GM23338 (cell line): Measurements from ENCODE around the gene OTOP2. TPM values are rescaled to one million over a fixed set of nuclear protein-coding genes. Genes with fewer than 3 reads are reported as not detected.

ENCODE experiments used
- ATAC-seq: fragments of 200-7000 bp; cut with Tn5 transposase; 3 replicates; pipeline ENCODE4 v1.9.1; 2020
- DNase-seq: peaks from one replicate; pipeline ENCODE4 v3.0.0-alpha.2; 2015; ENCODE audit warnings: low spot score
- H2AFZ ChIP-seq: fragments of 200-600 bp; sonication (generic); 2 replicates; pipeline ENCODE4 v1.8.0; 2016; ENCODE audit warnings: antibody characterized with exemption, mild to moderate bottlenecking, moderate library complexity
- H3F3A ChIP-seq: fragments of 200-600 bp; sonication (generic); replicated peaks from 2 replicates; pipeline ENCODE4 v1.8.0; 2017; ENCODE audit warnings: antibody characterized with exemption, mixed run types, low read depth
- H3K27ac ChIP-seq: fragments of 200-600 bp; sonication (generic); 2 replicates; pipeline ENCODE4 v1.6.1; 2016; ENCODE audit warnings: low read depth
- H3K27me3 ChIP-seq: fragments of 200-600 bp; sonication (generic); 2 replicates; pipeline ENCODE4 v1.8.0; 2016; ENCODE audit warnings: mild to moderate bottlenecking, mixed run types, moderate library complexity; ENCODE audit not compliant: insufficient read depth
- H3K36me3 ChIP-seq: fragments of 200-600 bp; sonication (generic); 2 replicates; pipeline ENCODE4 v1.8.0; 2016; ENCODE audit warnings: mild to moderate bottlenecking; ENCODE audit not compliant: insufficient read depth
- H3K4me1 ChIP-seq: fragments of 200-600 bp; sonication (generic); 2 replicates; pipeline ENCODE4 v1.8.0; 2016; ENCODE audit warnings: mild to moderate bottlenecking, moderate library complexity; ENCODE audit not compliant: insufficient read depth
- H3K4me2 ChIP-seq: fragments of 200-600 bp; sonication (generic); 2 replicates; pipeline ENCODE4 v1.7.1; 2017; ENCODE audit warnings: mixed run types
- H3K4me3 ChIP-seq: fragments of 200-600 bp; sonication (generic); 2 replicates; pipeline ENCODE4 v1.6.1; 2016; ENCODE audit warnings: mixed run types
- H3K79me2 ChIP-seq: fragments of 200-600 bp; sonication (generic); replicated peaks from 2 replicates; pipeline ENCODE4 v1.8.0; 2017; ENCODE audit warnings: mild to moderate bottlenecking; ENCODE audit not compliant: insufficient read depth
- H3K9me2 ChIP-seq: fragments of 200-600 bp; sonication (generic); 2 replicates; pipeline ENCODE4 v1.8.0; 2017; ENCODE audit not compliant: insufficient read depth
- H4K20me1 ChIP-seq: fragments of 200-600 bp; sonication (generic); replicated peaks from 2 replicates; pipeline ENCODE4 v1.8.0; 2017; ENCODE audit warnings: mild to moderate bottlenecking; ENCODE audit not compliant: insufficient read depth
- H3K27ac Mint-ChIP-seq: 2 replicates; pipeline ENCODE4 v1.8.0; 2020; ENCODE audit warnings: inconsistent platforms, mild to moderate bottlenecking, moderate library complexity, mixed read lengths
- H3K27me3 Mint-ChIP-seq: 3 replicates; pipeline ENCODE4 v1.8.0; 2022; ENCODE audit warnings: low read depth, mild to moderate bottlenecking, moderate library complexity, mixed read lengths, inconsistent platforms; ENCODE audit not compliant: insufficient read depth, poor library complexity
- H3K36me3 Mint-ChIP-seq: 3 replicates; pipeline ENCODE4 v1.8.0; 2021; ENCODE audit warnings: low read depth, mild to moderate bottlenecking, inconsistent platforms, moderate library complexity, mixed read lengths
- H3K4me1 Mint-ChIP-seq: 3 replicates; pipeline ENCODE4 v1.8.0; 2020; ENCODE audit warnings: mild to moderate bottlenecking, inconsistent platforms, mixed read lengths
- H3K4me3 Mint-ChIP-seq: 3 replicates; pipeline ENCODE4 v1.8.0; 2021; ENCODE audit warnings: moderate library complexity, mild to moderate bottlenecking, inconsistent platforms, mixed read lengths
- H3K9me3 Mint-ChIP-seq: 3 replicates; pipeline ENCODE4 v1.8.0; 2020; ENCODE audit warnings: moderate library complexity, mild to moderate bottlenecking, inconsistent platforms, mixed read lengths
- ETS1 ChIP-seq: IDR thresholded peaks from 2 replicates; pipeline ENCODE4 v1.6.1; 2016; ENCODE audit warnings: antibody characterized with exemption
- EZH2 ChIP-seq: fragments of 200-600 bp; sonication (generic); IDR thresholded peaks from one replicate; pipeline ENCODE4 v1.8.0; 2017; ENCODE audit warnings: antibody characterized with exemption, mild to moderate bottlenecking, low read depth; ENCODE audit not compliant: unreplicated experiment
- REST ChIP-seq: IDR thresholded peaks from one replicate; pipeline ENCODE4 v1.6.1; 2018; ENCODE audit warnings: antibody characterized with exemption; ENCODE audit not compliant: unreplicated experiment
- STAT1 ChIP-seq: IDR thresholded peaks from one replicate; pipeline ENCODE4 v1.6.1; 2016; ENCODE audit warnings: antibody characterized with exemption; ENCODE audit not compliant: unreplicated experiment
- ZNF114 ChIP-seq: fragments of 250-450 bp; sonication (Bioruptor Pico); IDR thresholded peaks from 2 replicates; pipeline ENCODE4 v1.5.0; 2020; ENCODE audit warnings: mild to moderate bottlenecking, moderate library complexity
- polyA plus RNA-seq: library from polyadenylated mRNA; unstranded; fragments of >200 nt; fragmentation: Nextera tagmentation; extraction: Ambion mirVana; gene quantifications from 2 replicates; pipeline ENCODE4 v1.2.1, GENCODE V29; 2016
- total RNA-seq: library from RNA; depleted of rRNA; stranded (reverse); fragments of >200 nt; shearing (Covaris generic); gene quantifications from 2 replicates; pipeline ENCODE4 v1.2.3, GENCODE V29; 2014
- TF ChIP-seq, protein P1 (sequence below): fragments of 250-450 bp; sonication (Bioruptor Pico); IDR thresholded peaks from 2 replicates; pipeline ENCODE4 v1.5.0; 2020; ENCODE audit warnings: mild to moderate bottlenecking, moderate library complexity

OTOP2 gene
- total and polyA plus RNA-seq, 2 experiments from 2014 or later, result not detected

DNA sequence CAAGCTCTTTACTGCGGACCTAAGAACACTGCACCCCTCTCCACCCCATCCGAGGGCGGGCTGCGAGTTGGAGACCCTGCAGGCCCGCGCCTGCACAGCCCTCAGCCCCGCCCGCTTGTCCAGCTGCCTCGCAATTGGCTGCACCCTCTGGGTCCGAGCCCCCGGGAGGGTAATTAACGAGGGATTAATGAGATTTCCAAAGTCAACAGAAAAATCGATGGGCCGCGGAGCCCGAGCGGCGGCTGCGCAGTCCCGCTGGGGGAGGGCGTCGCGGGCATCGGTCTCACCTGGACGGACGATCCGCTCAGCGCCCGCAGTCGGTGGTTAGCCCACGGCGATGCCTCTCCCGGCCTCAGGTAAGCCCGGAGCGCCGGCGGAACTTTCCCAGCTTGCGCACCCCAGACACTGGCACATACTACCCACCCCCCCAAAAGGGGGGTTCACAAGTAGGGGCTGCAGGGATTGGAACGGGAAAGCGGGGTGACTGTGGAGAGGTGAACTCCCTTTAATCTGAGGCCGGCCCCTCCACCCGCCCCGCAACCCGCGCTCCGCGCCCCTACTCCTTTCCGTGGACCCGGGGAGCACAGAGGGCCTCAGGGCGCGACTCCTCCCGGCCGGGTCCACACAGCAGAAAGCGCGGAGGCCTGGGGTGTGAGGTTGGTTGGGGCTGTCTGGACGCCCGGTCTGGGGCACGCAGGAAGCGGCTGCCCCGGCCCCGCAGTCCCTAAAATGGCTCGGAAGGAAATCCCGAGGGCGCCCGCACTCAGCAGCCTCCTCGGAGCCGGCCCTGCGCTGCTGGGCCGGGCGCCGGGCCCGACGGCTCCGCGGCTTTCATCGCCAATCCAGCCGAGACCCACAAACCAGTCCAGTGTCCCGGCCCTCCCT, 11.8 kb downstream of the OTOP2 start, which contains the start of gene OTOP3:
TSS of gene OTOP3 (plus strand) at position 314 of the 885 bp plus-strand sequence. CDS start at position 338, 24 bp downstream.
- no peaks in the 10 kb centered on the region for H3F3A ChIP-seq
- no peaks in the 10 kb centered on the region for H3K36me3 ChIP-seq
- ATAC-seq (peak; percentile 69), DNase-seq (peak; percentile 65)
- no peak within 1 kb of the TSS for H3K27ac ChIP-seq
- H3K27me3 ChIP-seq, result peaks cover 77% of the 10 kb centered on the region
- H3K9me3 Mint-ChIP-seq, result no peaks in the 10 kb centered on the region
- peak within 1 kb of the TSS; percentile 94 for H2AFZ ChIP-seq
- H3K9me2 ChIP-seq, result no peaks in the 10 kb centered on the region
- H3K36me3 Mint-ChIP-seq, result no peaks in the 10 kb centered on the region
- no peaks in the 10 kb centered on the region for H4K20me1 ChIP-seq
- H3K27me3 Mint-ChIP-seq, result peaks cover 60% of the 10 kb centered on the region
- TF ChIP-seq EZH2, result peak; percentile 68
- no peak for TF ChIP-seq ZNF114 (CRISPR knock-in tag)
- no peak for TF ChIP-seq STAT1
- TF ChIP-seq ETS1, result no peak
- TF ChIP-seq, protein P1, sequence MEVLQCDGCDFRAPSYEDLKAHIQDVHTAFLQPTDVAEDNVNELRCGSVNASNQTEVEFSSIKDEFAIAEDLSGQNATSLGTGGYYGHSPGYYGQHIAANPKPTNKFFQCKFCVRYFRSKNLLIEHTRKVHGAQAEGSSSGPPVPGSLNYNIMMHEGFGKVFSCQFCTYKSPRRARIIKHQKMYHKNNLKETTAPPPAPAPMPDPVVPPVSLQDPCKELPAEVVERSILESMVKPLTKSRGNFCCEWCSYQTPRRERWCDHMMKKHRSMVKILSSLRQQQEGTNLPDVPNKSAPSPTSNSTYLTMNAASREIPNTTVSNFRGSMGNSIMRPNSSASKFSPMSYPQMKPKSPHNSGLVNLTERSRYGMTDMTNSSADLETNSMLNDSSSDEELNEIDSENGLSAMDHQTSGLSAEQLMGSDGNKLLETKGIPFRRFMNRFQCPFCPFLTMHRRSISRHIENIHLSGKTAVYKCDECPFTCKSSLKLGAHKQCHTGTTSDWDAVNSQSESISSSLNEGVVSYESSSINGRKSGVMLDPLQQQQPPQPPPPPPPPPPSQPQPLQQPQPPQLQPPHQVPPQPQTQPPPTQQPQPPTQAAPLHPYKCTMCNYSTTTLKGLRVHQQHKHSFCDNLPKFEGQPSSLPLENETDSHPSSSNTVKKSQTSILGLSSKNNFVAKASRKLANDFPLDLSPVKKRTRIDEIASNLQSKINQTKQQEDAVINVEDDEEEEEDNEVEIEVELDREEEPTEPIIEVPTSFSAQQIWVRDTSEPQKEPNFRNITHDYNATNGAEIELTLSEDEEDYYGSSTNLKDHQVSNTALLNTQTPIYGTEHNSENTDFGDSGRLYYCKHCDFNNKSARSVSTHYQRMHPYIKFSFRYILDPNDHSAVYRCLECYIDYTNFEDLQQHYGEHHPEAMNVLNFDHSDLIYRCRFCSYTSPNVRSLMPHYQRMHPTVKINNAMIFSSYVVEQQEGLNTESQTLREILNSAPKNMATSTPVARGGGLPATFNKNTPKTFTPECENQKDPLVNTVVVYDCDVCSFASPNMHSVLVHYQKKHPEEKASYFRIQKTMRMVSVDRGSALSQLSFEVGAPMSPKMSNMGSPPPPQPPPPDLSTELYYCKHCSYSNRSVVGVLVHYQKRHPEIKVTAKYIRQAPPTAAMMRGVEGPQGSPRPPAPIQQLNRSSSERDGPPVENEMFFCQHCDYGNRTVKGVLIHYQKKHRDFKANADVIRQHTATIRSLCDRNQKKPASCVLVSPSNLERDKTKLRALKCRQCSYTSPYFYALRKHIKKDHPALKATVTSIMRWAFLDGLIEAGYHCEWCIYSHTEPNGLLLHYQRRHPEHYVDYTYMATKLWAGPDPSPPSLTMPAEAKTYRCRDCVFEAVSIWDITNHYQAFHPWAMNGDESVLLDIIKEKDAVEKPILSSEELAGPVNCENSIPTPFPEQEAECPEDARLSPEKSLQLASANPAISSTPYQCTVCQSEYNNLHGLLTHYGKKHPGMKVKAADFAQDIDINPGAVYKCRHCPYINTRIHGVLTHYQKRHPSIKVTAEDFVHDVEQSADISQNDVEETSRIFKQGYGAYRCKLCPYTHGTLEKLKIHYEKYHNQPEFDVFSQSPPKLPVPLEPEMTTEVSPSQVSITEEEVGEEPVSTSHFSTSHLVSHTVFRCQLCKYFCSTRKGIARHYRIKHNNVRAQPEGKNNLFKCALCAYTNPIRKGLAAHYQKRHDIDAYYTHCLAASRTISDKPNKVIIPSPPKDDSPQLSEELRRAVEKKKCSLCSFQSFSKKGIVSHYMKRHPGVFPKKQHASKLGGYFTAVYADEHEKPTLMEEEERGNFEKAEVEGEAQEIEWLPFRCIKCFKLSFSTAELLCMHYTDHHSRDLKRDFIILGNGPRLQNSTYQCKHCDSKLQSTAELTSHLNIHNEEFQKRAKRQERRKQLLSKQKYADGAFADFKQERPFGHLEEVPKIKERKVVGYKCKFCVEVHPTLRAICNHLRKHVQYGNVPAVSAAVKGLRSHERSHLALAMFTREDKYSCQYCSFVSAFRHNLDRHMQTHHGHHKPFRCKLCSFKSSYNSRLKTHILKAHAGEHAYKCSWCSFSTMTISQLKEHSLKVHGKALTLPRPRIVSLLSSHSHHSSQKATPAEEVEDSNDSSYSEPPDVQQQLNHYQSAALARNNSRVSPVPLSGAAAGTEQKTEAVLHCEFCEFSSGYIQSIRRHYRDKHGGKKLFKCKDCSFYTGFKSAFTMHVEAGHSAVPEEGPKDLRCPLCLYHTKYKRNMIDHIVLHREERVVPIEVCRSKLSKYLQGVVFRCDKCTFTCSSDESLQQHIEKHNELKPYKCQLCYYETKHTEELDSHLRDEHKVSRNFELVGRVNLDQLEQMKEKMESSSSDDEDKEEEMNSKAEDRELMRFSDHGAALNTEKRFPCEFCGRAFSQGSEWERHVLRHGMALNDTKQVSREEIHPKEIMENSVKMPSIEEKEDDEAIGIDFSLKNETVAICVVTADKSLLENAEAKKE (CRISPR knock-in tag), result no peak
- TF ChIP-seq REST, result peak; percentile 37
- H3K79me2 ChIP-seq, result no peaks in the 10 kb centered on the region
- H3K4me2 ChIP-seq, result peak within 1 kb of the TSS; percentile 81
- H3K27ac Mint-ChIP-seq, result no peak within 1 kb of the TSS
- no peaks in the 10 kb centered on the region for H3K4me1 ChIP-seq
- peaks cover 9% of the 10 kb centered on the region; the same call in 2 of the 3 replicates for H3K4me1 Mint-ChIP-seq
- peak within 1 kb of the TSS; percentile 58 for H3K4me3 ChIP-seq
- H3K4me3 Mint-ChIP-seq, result peak within 1 kb of the TSS; percentile 64
